HepG2 (cell line): ENCODE measurements around the gene TEX19. TPM values are rescaled to one million over a fixed set of nuclear protein-coding genes. Genes with fewer than 3 reads are reported as not detected.

Experiments
- ARID3A ChIP-seq: IDR thresholded peaks from 2 replicates; pipeline ENCODE4 v1.6.1; 2012; ENCODE audit warnings: low read depth, low read length, improper control_type of control experiment
- EP300 ChIP-seq, 3 experiments: sonication (generic) in 1 of 3; formaldehyde crosslinking in 1 of 3; IDR thresholded peaks; 2 replicates each; pipeline versions ENCODE4 v1.5.1 to v1.6.1; 2011 to 2020; ENCODE audit warnings: low read depth in 2 of 3, low read length in 2 of 3, borderline replicate concordance in 1 of 3, improper control_type of control experiment in 1 of 3, mild to moderate bottlenecking in 1 of 3, missing genetic modification reagents in 1 of 3, moderate library complexity in 1 of 3
- HMG20A ChIP-seq: IDR thresholded peaks from 2 replicates; pipeline ENCODE4 v1.6.1; 2016; ENCODE audit warnings: borderline replicate concordance
- HOXA9 ChIP-seq: sonication (generic); formaldehyde crosslinking; IDR thresholded peaks from 2 replicates; pipeline ENCODE4 v1.8.1; 2022; ENCODE audit warnings: missing genetic modification reagents, mild to moderate bottlenecking, moderate library complexity, borderline replicate concordance
- KDM2A ChIP-seq: sonication (generic); formaldehyde crosslinking; IDR thresholded peaks from 2 replicates; pipeline ENCODE4 v1.4.0; 2020; ENCODE audit warnings: low read depth, missing genetic modification reagents, borderline replicate concordance
- MIXL1 ChIP-seq: IDR thresholded peaks from 2 replicates; pipeline ENCODE4 v1.6.1; 2016
- MYC ChIP-seq: sonication (generic); formaldehyde crosslinking; IDR thresholded peaks from 2 replicates; pipeline ENCODE4 v1.9.0; 2021; ENCODE audit warnings: missing genetic modification reagents, borderline replicate concordance
- NCOA2 ChIP-seq: sonication (generic); formaldehyde crosslinking; IDR thresholded peaks from 2 replicates; pipeline ENCODE4 v1.8.0; 2022; ENCODE audit warnings: inconsistent platforms
- NCOR1 ChIP-seq: fragments of 200-600 bp; sonication (generic); IDR thresholded peaks from 2 replicates; pipeline ENCODE4 v1.7.0; 2017; ENCODE audit warnings: antibody characterized with exemption, low read length, borderline replicate concordance
- PAXIP1 ChIP-seq: sonication (generic); formaldehyde crosslinking; conservative IDR thresholded peaks from 2 replicates; pipeline ENCODE4 v1.4.0; 2020; ENCODE audit warnings: mild to moderate bottlenecking, missing genetic modification reagents, moderate library complexity
- RXRB ChIP-seq: IDR thresholded peaks from 2 replicates; pipeline ENCODE4 v1.6.1; 2016; ENCODE audit warnings: borderline replicate concordance, missing genetic modification reagents, missing compliant biosample characterization
- SETDB1 ChIP-seq: sonication (generic); formaldehyde crosslinking; IDR thresholded peaks from 2 replicates; pipeline ENCODE4 v1.5.1; 2020; ENCODE audit warnings: missing genetic modification reagents, mild to moderate bottlenecking, borderline replicate concordance
- TCF7L2 ChIP-seq: IDR thresholded peaks from 2 replicates; pipeline ENCODE4 v1.6.1; 2011; ENCODE audit warnings: mild to moderate bottlenecking, low read depth, low read length, moderate library complexity
- ZC3H13 ChIP-seq: sonication (generic); formaldehyde crosslinking; IDR thresholded peaks from 2 replicates; pipeline ENCODE4 v1.8.1; 2023; ENCODE audit warnings: mild to moderate bottlenecking, missing genetic modification reagents, moderate library complexity
- ZFYVE20 ChIP-seq: sonication (generic); formaldehyde crosslinking; IDR thresholded peaks from 2 replicates; pipeline ENCODE4 v1.8.0; 2023; ENCODE audit warnings: low read depth, mild to moderate bottlenecking, moderate library complexity, missing genetic modification reagents, borderline replicate concordance
- ZNF235 ChIP-seq: sonication (generic); formaldehyde crosslinking; IDR thresholded peaks from 2 replicates; pipeline ENCODE4 v1.8.1; 2023; ENCODE audit warnings: mild to moderate bottlenecking, missing genetic modification reagents, borderline replicate concordance
- ZNF24 ChIP-seq: fragments of 450-650 bp; IDR thresholded peaks from 2 replicates; pipeline ENCODE4 v1.6.1; 2017; ENCODE audit warnings: antibody characterized with exemption, mild to moderate bottlenecking
- ZNF354B ChIP-seq: sonication (generic); formaldehyde crosslinking; IDR thresholded peaks from 2 replicates; pipeline ENCODE4 v1.8.0; 2022; ENCODE audit warnings: mild to moderate bottlenecking, missing genetic modification reagents
- ZNF547 ChIP-seq: sonication (generic); formaldehyde crosslinking; IDR thresholded peaks from 2 replicates; pipeline ENCODE4 v1.5.1; 2020; ENCODE audit warnings: mild to moderate bottlenecking, missing genetic modification reagents
- polyA plus RNA-seq, 8 experiments: library from polyadenylated mRNA; depleted of rRNA in 3 of 8; stranded (reverse) in 7 of 8; unstranded in 1 of 8; fragments of >200 nt; fragmentation: Illumina TruSeq in 4 of 8; extraction: Trizol in 4 of 8; gene quantifications; 2 replicates each; pipeline versions ENCODE4 v1.2.1 to v1.2.3, GENCODE V29; 2011 to 2016; ENCODE audit warnings: low read depth in 4 of 8, missing spikeins in 1 of 8, mixed read lengths in 1 of 8; ENCODE audit not compliant: insufficient read depth in 1 of 8
- total RNA-seq, 5 experiments: library from RNA; depleted of rRNA; stranded (reverse); fragments of >200 nt; fragmentation: Illumina TruSeq; extraction: Trizol; gene quantifications; 2 replicates each; pipeline ENCODE4 v1.2.3, GENCODE V29; 2016; ENCODE audit warnings: low read depth in 1 of 5
- TF ChIP-seq, protein P1 (sequence below): sonication (generic); formaldehyde crosslinking; IDR thresholded peaks from 2 replicates; pipeline ENCODE4 v1.4.0; 2020; ENCODE audit warnings: missing genetic modification reagents

The TEX19 gene
- total and polyA plus RNA-seq, 2 of the 13 experiments (the other 11 are each of a cell fraction or from before 2014, with no cell fraction given), result 1.3 to 6.0 TPM

DNA sequence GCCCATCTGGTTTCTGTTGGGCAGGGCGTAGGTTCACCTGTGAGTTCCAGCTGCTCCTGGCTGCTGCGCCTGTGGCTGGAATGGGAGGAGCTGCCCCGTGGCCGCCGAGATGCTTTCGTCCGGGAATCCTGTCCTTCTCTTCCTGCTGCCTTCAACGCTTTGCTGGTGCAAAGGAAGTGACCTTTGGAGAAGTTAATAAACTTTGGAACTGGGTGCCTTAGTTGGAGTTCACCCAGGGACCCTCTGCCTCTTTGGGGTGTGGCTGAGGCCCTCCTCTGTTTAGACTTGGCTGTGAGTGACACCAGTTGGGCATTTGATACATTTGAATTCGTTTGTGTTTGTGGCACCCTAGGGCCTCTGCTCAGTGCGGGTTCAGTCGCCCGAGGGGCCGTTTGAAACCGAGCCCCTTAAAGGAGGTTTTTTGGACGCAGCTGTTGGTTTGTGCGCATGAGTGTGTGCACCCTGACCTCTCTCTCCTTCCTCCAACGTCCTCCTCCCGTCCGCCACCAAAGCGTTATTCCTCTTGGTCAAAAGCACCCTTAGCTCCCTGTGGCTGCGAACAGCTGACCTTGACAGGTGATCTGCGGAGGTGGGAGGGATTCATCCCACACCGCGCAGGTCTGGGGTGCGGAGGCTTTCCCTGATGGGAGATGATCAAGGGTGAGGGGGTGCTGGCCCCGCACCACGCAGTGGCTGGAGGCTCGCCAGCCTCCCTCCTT is 16.5 kb upstream of the TEX19 start (continued):
- TF ChIP-seq PAXIP1, result peak; percentile 56
- 0 out of 2 replicates have a peak, but pooled peaks have one; percentile 19 for TF ChIP-seq KDM2A (CRISPR knock-in tag)
- TF ChIP-seq ARID3A, result no peak
- TF ChIP-seq RXRB (CRISPR knock-in tag), result peak; percentile 4; the same call in 1 of the 2 replicates
- TF ChIP-seq SETDB1, result no peak
- TF ChIP-seq NCOA2, result peak; percentile 18; the same call in 1 of the 2 replicates
- 0 out of 2 replicates have a peak, but pooled peaks have one; percentile 37 for TF ChIP-seq ZC3H13
- no peak for TF ChIP-seq ZNF235
- no peak for TF ChIP-seq HMG20A (CRISPR knock-in tag)
- TF ChIP-seq HOXA9 (CRISPR knock-in tag), result no peak
- TF ChIP-seq ZNF24, result no peak
- no peak for TF ChIP-seq MIXL1 (CRISPR knock-in tag)
- no peak for TF ChIP-seq ZNF547 (CRISPR knock-in tag)
- TF ChIP-seq EP300 (IDR thresholded peaks at IDR 0.05; ENCODE audit: low read depth in 2 of 2, low read length in 2 of 2), result 0 out of 4 replicates have a peak, but pooled peaks of 1 of the 2 experiments have one; percentile 10
- TF ChIP-seq EP300 (CRISPR knock-in tag; IDR thresholded peaks at IDR 0.05; ENCODE audit: borderline replicate concordance), result no peak
- TF ChIP-seq ZFYVE20 (CRISPR knock-in tag), result no peak
- no peak for TF ChIP-seq ZNF354B (CRISPR knock-in tag)
- TF ChIP-seq, protein P1, sequence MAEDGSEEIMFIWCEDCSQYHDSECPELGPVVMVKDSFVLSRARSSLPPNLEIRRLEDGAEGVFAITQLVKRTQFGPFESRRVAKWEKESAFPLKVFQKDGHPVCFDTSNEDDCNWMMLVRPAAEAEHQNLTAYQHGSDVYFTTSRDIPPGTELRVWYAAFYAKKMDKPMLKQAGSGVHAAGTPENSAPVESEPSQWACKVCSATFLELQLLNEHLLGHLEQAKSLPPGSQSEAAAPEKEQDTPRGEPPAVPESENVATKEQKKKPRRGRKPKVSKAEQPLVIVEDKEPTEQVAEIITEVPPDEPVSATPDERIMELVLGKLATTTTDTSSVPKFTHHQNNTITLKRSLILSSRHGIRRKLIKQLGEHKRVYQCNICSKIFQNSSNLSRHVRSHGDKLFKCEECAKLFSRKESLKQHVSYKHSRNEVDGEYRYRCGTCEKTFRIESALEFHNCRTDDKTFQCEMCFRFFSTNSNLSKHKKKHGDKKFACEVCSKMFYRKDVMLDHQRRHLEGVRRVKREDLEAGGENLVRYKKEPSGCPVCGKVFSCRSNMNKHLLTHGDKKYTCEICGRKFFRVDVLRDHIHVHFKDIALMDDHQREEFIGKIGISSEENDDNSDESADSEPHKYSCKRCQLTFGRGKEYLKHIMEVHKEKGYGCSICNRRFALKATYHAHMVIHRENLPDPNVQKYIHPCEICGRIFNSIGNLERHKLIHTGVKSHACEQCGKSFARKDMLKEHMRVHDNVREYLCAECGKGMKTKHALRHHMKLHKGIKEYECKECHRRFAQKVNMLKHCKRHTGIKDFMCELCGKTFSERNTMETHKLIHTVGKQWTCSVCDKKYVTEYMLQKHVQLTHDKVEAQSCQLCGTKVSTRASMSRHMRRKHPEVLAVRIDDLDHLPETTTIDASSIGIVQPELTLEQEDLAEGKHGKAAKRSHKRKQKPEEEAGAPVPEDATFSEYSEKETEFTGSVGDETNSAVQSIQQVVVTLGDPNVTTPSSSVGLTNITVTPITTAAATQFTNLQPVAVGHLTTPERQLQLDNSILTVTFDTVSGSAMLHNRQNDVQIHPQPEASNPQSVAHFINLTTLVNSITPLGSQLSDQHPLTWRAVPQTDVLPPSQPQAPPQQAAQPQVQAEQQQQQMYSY (CRISPR knock-in tag), result peak; percentile 50; the same call in 1 of the 2 replicates
- no peak for TF ChIP-seq NCOR1
- TF ChIP-seq MYC (CRISPR knock-in tag), result 0 out of 2 replicates have a peak, but pooled peaks have one; percentile 5
- TF ChIP-seq TCF7L2, result no peak
